Measurements from ENCODE around the gene ZFAND3. TPM values are rescaled to one million over a fixed set of nuclear protein-coding genes. Genes with fewer than 3 reads are reported as not detected.
"Not testable (repeated sequence)": the region's sequence is repeated elsewhere in the genome, so short reads cannot be mapped to it uniquely, and the experiment has no call there.

Gene ZFAND3
- total RNA-seq, 1 donor from 2014 or later = 23.4 TPM

DNA sequence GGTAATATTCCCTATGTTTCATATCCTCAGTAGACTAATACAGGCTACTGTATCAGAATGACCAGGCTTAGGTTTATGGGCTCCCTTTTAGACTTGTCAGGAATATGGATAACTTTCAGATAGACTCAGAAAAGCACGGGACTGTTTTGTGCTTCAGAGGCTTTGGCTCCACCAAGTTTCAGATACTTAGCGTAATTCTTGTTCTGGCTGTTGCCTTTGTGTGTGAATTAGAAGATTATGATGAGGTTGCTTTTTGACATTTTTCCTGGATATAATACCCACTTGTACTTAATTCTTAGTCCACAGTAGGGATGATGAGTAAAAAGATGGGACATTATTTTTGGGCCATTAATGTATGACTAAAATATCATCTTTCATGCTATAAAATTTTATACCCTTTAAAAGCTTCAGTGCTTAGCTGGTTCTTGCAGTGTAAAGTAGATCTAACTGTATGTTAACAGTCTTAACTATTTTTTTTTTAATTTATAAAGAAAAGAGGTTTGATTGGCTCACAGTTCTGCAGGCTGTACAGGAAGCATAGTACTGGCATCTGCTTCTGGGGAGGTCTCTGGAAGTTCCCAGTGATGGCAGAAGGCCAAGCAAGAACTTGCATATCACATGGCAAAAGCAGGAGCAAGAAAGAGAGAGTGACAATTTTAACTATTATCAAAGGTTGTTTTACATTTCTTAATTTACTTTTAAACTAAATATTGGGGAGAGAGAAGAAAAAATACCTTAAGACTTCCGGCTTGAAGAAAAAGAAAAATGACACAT lies 120.7 kb downstream of the ZFAND3 start:
- DNase-seq = no peak

DNA sequence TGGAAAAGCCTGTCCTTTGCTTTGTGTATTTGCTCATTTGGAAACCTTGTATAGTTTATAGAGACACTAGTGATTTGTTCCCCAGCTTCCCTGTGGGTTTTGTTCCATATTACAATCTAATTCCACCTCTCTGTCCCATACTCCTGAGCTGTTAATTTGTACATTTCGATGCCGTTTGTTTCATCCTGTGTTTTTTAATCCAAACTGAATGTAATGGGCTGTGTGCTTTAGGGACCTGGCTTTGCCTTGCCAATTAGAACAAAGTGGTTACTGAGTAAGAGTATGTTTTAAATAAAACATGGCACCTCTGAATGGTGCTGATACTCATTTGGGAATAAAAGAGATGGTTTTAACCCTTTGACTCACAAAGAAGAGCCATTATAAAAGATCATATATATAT lies 122.3 kb downstream of the ZFAND3 start:
- DNase-seq = no peak

- no peak for DNase-seq
Observed at GRCh38 chr6:37942606-37943376, 123.3 kb downstream of the ZFAND3 start.

- DNase-seq = no peak
Observed at GRCh38 chr6:37943436-37944058, 124.0 kb downstream of the ZFAND3 start.

DNA sequence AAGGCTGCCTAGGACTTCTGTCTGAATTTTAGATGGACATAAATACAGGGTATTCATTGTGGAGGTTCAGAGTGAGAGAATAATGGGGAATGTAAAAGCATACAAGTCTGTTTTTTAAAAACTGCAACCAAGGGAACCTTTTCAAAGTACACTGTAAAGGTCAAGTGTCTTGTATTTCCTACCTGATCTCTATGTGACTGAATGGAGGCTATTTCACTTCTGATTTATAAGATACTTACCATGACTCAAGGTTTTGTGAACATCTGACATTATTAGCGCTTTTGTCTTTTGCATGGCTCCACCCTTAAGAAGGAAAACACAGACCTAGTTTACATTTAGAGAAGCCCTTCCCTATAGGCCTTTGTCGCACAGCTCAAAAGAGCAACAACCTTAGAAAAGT lies 126.5 kb downstream of the ZFAND3 start:
- DNase-seq = no peak

DNA sequence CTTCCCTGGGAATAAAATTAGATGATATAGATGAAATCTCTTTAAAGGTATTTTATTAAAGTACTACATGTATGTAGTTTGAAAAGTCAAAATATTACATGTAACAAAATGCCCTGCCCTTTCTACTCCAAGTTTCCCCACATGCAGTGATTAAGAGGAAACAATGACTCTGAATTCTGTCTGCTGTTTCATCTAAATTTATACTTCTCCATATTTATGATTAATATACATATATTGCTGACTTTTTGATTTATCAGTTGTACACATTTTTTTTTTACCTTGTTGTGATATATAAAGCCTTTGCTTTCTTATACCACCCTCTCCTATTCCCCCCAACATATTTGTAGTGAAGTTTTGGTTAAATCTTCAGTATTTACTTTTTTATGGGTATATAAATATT lies 127.9 kb downstream of the ZFAND3 start:
- no peak for DNase-seq

- DNase-seq = not testable (repeated sequence)
Observed at GRCh38 chr6:37948584-37948983, 129.1 kb downstream of the ZFAND3 start.

- no peak for DNase-seq
Observed at GRCh38 chr6:37952027-37952426, 132.5 kb downstream of the ZFAND3 start.

DNA sequence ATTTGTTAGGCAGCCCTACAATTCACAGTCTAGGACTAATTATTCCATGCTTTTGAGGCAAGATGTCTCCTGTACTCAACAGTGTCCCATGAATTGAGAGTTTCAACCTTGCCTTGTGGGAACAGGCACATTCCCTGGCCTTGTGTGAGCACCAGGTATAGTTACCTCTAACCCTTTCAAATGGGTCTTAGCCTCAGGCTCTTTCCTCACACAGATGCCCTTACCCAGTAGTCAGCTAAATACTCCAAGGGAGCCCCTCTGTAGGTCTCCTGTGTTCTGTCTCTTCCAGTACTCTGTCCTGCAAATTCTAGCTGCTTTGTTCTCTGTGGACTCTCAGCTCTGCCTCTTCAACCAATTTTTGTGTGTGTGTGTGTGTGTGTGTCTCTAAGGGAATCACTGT lies 135.3 kb downstream of the ZFAND3 start:
- no peak for DNase-seq

GRCh38 chr6:37956711-37957275 lies 137.3 kb downstream of the ZFAND3 start:
- DNase-seq = no peak

DNA sequence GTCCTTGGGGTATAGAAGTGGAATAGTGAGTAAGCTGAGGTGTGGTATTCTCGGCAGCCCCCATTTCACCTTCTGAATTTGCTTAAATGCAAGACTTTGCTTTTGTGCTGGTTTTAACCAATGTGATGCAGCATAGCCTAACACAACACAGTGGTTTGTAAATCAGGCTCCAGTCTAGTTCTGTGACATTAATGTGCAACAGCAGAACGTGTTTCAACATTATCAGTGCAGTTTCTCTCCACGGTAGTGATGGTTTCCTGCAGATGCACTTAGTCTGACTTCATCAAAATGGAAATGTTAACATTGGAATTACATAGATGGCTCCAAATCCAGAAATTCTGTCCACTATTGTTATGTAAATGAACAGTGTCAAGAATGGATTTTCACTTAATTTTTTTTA lies 139.5 kb downstream of the ZFAND3 start:
- no peak for DNase-seq

DNA sequence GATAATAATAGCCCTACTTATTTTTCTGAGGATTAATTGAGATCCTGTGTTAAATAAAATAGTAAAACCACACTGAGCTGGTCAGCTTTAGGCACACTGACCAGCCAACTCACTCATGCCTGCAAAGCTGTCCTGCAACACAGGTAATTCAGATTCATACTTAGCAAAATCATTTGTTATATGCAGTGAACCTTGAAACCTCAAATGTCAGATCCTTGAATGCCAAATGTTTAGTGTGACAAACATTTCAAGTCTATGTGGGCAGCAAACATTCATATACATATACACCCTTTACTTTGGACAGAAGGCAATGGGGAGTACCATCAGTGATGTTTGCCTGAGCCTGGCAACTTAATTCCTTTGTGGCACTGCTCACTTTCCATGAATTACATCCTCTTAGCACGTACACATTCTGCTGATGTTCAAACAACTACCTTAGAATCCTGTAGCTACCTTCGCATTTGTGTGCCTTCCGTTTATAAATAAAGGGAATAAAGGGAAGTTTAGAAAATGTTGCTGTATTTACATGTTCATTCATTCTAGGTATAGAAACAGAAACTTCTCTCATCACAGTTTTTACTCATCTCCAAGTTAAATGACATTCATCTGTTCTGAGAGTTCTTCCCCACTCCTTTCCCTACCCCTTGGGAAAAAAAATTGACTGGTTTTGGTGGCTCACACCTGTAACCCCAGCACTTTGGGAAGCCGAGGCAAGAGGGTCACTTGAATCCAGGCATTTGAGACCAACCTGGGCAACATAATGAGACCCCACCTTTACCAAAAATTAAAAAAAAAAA lies 140.8 kb downstream of the ZFAND3 start:
- no peak for DNase-seq

DNA sequence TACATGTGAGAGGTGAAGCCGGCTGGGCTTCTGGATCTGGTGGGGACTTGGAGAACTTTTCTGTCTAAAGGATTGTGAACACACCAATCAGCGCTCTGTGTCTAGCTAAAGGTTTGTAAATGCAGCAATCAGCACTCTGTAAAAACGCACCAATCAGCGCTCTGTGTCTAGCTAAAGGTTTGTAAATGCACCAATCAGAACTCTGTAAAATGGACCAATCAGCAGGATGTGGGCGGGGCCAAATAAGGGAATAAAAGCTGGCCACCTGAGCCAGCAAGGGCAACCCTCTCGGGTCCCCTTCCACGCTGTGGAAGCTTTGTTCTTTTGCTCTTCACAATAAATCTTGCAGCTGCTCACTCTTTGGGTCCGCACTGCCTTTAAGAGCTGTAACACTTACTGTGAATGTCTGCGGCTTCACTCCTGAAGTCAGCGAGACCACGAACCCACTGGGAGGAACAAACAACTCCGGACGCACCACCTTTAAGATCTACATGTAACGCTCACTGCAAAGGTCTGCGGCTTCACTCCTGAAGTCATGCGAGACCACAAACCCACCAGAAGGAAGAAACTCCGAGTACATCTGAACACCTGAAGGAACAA lies 143.1 kb downstream of the ZFAND3 start:
- DNase-seq = not testable (repeated sequence)

- DNase-seq = no peak
Observed at GRCh38 chr6:37965964-37966676, 146.6 kb downstream of the ZFAND3 start.

DNA sequence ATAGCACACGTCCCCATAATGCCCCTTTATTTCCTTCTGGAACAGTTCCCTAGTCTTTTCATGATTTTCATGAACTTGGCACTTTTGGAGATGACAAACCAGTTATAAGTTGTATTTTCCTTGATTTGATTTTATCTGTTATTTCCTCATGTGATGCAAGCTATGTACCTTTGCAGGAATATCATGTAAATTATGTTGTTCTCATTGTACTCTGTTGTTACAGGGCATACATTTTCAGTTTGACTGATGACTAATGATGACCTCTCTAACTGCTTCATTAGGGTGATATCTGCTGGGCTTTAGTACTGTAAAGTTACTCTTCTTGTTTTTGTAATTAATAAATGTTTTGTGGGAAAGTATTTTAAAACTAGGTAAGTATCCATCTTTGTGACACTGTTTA lies 147.3 kb downstream of the ZFAND3 start:
- no peak for DNase-seq

DNA sequence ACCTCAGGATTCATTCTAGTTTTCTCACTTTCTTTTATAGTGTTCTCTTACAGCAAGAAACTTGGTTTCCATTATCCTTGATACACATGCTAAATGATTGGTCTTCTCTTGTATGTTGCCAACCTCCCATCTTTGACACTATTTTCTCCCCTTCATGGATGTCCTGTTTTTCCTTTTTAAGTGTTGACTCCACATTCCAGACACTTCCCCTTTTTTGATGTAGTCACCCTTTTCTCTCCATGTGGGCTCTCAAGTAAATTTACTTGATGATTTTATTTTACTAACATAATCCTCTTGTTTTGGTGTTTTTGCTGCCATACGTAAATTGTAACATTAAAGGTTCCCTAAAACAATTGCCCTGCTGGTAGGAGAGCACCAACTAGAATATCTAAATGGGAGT lies 148.1 kb downstream of the ZFAND3 start:
- no peak for DNase-seq

GRCh38 chr6:37971266-37971665 lies 151.7 kb downstream of the ZFAND3 start:
- DNase-seq = no peak

DNA sequence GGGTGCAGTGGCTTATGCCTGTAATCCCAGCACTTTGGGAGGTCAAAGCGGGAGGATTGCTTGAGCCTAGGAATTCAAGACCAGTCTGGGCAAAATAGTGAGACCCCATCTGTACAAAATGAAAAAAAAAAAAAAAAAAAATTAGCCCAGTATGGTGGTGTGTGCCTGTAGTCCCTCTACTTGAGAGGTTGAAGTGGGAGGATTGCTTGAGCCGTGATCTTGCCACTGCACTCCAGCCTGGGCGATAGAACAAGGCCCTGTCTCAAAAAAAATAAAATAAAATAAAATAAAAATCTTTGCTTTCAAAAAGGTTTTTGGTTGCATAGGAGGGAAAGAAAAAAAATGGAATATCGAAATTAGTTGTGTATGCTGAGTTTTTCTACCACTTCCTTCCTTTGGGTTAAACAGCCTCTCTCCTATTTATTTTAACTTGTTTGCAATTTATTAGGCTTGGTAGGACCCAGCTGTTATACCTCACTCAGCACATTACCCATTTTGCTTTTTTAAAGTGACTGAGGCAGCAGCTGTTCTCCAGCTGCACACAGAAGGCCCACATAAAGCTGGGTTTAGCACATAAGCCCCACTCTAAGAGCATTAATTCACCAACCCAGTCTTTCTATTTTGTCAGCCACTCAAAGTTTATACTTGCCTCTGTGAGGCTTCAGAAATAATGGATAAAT lies 152.3 kb downstream of the ZFAND3 start:
- DNase-seq = no peak

DNA sequence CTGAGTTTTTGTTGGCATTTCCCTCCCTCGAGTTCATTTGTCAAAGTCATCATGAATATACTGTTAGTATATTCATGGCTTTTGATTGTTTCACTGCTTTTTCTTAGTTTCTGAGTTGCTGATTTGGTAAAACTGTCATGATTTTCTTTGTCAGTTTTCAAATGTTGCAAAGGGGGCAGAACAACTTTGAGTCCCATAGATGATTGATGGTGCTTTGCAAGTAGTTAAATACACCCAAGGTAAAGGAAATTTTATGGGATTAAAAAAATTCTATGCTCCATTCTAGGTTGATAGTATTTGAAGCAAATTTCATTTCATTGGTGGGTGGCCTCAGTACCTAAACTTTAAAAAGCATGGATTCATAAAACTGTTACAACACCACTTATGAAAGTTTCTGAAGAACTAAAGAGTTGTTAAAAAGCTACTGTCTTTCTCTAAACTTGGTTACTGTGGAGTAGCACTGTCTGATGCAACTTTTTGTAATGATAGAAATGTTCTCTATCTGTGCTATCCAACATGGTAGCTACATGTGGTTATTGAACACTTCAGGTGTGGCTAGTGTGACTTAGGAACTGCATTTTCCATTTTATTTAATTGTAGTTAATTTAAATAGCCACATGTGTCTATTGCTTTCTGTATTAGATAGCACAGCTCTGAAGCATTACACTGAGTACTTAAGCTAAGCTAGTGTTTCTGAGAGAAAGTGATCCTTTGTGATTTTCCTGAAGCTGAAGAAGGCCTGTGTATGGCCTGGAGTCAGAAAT lies 153.6 kb downstream of the ZFAND3 start:
- no peak for DNase-seq

DNA sequence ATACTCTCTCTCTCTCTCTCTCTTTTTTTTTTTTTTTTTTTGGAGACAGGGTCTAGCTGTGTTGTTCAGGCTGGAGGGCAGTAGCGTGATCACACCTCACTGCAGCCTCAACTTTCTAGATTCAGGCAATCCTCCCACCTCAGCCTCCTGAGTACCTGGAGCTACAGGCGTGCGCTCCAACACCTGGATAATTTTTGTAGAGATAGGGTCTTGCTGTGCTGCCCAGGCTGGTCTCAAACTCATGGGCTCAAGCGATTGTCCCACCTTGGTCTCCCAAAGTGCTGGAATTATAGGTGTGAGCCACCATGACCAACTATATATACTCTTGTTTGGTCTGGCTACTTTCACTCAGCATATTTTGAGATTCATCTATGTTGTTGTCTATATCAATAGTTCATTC lies 154.9 kb downstream of the ZFAND3 start:
- no peak for DNase-seq

All from occipital lobe (tissue), 2 donors.